Measurements from ENCODE around the gene LRRC43. TPM values are rescaled to one million over a fixed set of nuclear protein-coding genes. Genes with fewer than 3 reads are reported as not detected.

LRRC43 gene
- total RNA-seq, 1 donor from 2014 or later = 3.0 TPM

DNA sequence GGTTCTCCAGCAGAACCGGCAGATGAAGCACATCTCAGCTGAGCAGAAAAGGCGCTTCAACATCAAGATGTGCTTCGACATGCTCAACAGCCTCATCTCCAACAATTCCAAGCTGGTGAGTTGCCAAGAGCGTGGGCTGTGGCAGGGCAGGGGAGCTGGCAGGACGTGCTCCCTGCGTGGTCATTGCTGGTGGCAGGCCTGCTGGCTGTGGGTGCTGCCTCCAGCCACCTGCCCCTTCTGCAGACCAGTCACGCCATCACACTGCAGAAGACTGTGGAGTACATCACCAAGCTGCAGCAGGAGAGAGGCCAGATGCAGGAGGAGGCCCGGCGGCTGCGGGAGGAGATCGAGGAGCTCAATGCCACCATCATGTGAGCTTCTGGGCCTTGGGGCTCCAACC lies 44.7 kb upstream of the LRRC43 start:
- H3K27me3 Mint-ChIP-seq = no peaks in the 10 kb centered on the region
- no peaks in the 10 kb centered on the region for H3K4me1 Mint-ChIP-seq (ENCODE audit: unreplicated experiment)
- TF ChIP-seq, protein P1, sequence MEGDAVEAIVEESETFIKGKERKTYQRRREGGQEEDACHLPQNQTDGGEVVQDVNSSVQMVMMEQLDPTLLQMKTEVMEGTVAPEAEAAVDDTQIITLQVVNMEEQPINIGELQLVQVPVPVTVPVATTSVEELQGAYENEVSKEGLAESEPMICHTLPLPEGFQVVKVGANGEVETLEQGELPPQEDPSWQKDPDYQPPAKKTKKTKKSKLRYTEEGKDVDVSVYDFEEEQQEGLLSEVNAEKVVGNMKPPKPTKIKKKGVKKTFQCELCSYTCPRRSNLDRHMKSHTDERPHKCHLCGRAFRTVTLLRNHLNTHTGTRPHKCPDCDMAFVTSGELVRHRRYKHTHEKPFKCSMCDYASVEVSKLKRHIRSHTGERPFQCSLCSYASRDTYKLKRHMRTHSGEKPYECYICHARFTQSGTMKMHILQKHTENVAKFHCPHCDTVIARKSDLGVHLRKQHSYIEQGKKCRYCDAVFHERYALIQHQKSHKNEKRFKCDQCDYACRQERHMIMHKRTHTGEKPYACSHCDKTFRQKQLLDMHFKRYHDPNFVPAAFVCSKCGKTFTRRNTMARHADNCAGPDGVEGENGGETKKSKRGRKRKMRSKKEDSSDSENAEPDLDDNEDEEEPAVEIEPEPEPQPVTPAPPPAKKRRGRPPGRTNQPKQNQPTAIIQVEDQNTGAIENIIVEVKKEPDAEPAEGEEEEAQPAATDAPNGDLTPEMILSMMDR (conservative IDR thresholded peaks at IDR 0.05) = no peak
- no peaks in the 10 kb centered on the region for H3K36me3 Mint-ChIP-seq
- no peaks in the 10 kb centered on the region for H3K9me3 Mint-ChIP-seq
- no peak overlapping the region for H3K4me3 Mint-ChIP-seq
- H3K27ac Mint-ChIP-seq = no peak overlapping the region
- no peak for DNase-seq (ENCODE audit: extremely low spot score, unreplicated experiment)

- DNase-seq (ENCODE audit: extremely low spot score, unreplicated experiment) = no peak
- no peaks in the 10 kb centered on the region for H3K4me1 Mint-ChIP-seq (ENCODE audit: unreplicated experiment)
- H3K27me3 Mint-ChIP-seq = no peaks in the 10 kb centered on the region
- H3K27ac Mint-ChIP-seq = no peak overlapping the region
- H3K4me3 Mint-ChIP-seq = no peak overlapping the region
- H3K36me3 Mint-ChIP-seq = peaks cover 1% of the 10 kb centered on the region
- TF ChIP-seq, protein P1 (conservative IDR thresholded peaks at IDR 0.05) = no peak
- no peaks in the 10 kb centered on the region for H3K9me3 Mint-ChIP-seq
Observed at GRCh38 chr12:122138616-122139015, 44.3 kb upstream of the LRRC43 start.

GRCh38 chr12:122139266-122139665 lies 43.7 kb upstream of the LRRC43 start:
- no peaks in the 10 kb centered on the region for H3K27me3 Mint-ChIP-seq
- DNase-seq (ENCODE audit: extremely low spot score, unreplicated experiment) = no peak
- no peak overlapping the region for H3K27ac Mint-ChIP-seq
- no peaks in the 10 kb centered on the region for H3K9me3 Mint-ChIP-seq
- H3K4me3 Mint-ChIP-seq = no peak overlapping the region
- peaks cover 5% of the 10 kb centered on the region for H3K36me3 Mint-ChIP-seq
- no peaks in the 10 kb centered on the region for H3K4me1 Mint-ChIP-seq (ENCODE audit: unreplicated experiment)
- TF ChIP-seq, protein P1 (conservative IDR thresholded peaks at IDR 0.05) = no peak

DNA sequence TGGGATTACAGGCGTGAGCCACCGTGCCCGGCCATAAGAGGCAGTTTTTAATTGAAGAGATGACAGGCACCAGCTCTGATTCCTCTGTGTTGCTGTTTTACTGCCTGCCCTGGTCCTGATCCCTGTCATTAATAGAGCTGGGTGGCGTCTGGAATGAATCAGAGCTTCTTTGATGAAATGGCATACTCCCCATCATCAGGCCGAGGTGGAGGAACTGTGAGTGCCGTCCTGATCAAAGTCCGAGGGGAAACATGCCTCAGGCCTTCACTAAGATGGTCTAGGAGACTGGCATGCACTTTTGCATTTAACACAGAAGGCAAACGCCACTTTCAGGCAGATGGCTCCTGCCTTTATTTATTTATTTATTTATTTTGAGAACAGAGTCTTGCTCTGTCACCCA lies 43.0 kb upstream of the LRRC43 start:
- TF ChIP-seq, protein P1 (conservative IDR thresholded peaks at IDR 0.05) = no peak
- no peak overlapping the region for H3K27ac Mint-ChIP-seq
- DNase-seq (ENCODE audit: extremely low spot score, unreplicated experiment) = no peak
- H3K27me3 Mint-ChIP-seq = no peaks in the 10 kb centered on the region
- H3K36me3 Mint-ChIP-seq = peaks cover 5% of the 10 kb centered on the region
- no peaks in the 10 kb centered on the region for H3K9me3 Mint-ChIP-seq
- H3K4me3 Mint-ChIP-seq = no peak overlapping the region
- H3K4me1 Mint-ChIP-seq (ENCODE audit: unreplicated experiment) = no peaks in the 10 kb centered on the region

GRCh38 chr12:122140467-122141257 lies 42.3 kb upstream of the LRRC43 start:
- no peaks in the 10 kb centered on the region for H3K4me1 Mint-ChIP-seq (ENCODE audit: unreplicated experiment)
- H3K9me3 Mint-ChIP-seq = no peaks in the 10 kb centered on the region
- no peak for DNase-seq (ENCODE audit: extremely low spot score, unreplicated experiment)
- H3K27ac Mint-ChIP-seq = no peak overlapping the region
- no peaks in the 10 kb centered on the region for H3K27me3 Mint-ChIP-seq
- H3K4me3 Mint-ChIP-seq = no peak overlapping the region
- H3K36me3 Mint-ChIP-seq = peaks cover 5% of the 10 kb centered on the region
- TF ChIP-seq, protein P1 (conservative IDR thresholded peaks at IDR 0.05) = no peak
